GM12892 (cell line): Measurements from ENCODE around the gene CLK1.
"Not testable (repeated sequence)": the region's sequence is repeated elsewhere in the genome, so short reads cannot be mapped to it uniquely, and the experiment has no call there.

Experiments
- POLR2A ChIP-seq: IDR thresholded peaks from 2 replicates; pipeline ENCODE4 v1.6.1; 2011; ENCODE audit warnings: low read depth, low read length, control low read depth
- POLR2AphosphoS5 ChIP-seq: IDR thresholded peaks from 2 replicates; pipeline ENCODE4 v1.6.1; 2011; ENCODE audit warnings: low read depth, low read length, control low read depth

- not testable (repeated sequence) for TF ChIP-seq POLR2A, POLR2AphosphoS5
Measured at GRCh38 chr2:200881715-200882249, 17.3 kb upstream of the CLK1 start.
